Measurements from ENCODE around the gene CMSS1. TPM values are rescaled to one million over a fixed set of nuclear protein-coding genes. Genes with fewer than 3 reads are reported as not detected.

The CMSS1 gene
- total RNA-seq, 4 donors from 2014 or later, result 23.2 to 89.5 (median 67.6) TPM

DNA sequence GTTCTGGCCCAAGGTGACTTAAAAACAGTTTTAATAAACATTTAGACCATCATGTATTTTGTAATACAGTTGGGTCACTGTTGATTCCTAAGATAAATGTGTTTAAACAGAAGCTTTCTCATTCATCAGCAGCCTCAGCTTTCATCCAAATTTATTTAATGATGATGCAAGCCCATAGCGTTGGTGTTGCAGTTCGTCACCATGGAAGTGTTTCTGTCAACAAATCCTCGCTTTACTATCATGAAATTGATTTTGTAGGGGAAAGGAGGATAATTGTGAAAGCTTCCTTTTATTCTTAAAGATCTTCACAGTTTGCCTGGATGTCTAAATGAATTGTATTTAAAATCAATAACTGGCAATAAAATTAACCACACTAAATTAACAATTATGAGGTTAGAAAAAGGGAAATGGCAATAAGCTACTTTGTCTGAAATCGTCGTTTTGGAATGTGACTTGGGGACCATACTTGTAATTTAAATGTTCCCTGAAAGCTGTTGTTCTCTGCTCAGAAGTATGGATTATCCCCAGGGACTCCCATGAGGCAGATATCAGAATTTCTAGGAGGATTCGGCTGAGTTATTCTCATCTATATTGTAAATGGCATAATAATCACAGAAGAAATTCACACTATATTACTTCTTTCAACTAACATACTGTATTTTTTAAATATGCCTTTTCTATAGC is 29.0 kb downstream of the CMSS1 start:
- DNase-seq, result no peak
- Histone ChIP-seq H3K9me3 (no peaks in the 10 kb centered on the region), H3K27ac (peak overlapping the region; percentile 61 to 79 (median 72)), H3K4me3 (no peak overlapping the region), H3K36me3 (peaks cover 0 to 19% of the 10 kb centered on the region in 2 donors), H3K27me3 (no peaks in the 10 kb centered on the region), H3K4me1 (peaks cover 45 to 52% of the 10 kb centered on the region in 2 donors)
- intact Hi-C loops (cut with DNase I; ENCODE audit: low total_unique reads) (loop anchor here (5.0 kb wide), 1 partner anchor 61 kb away; no protein-coding TSS in a partner anchor), in situ Hi-C loops (cut with MboI; ENCODE audit: low sequenced_read_pairs in 4 of 4) (loop anchor here in 3 of 4 donors (25.0 kb wide), 1 partner anchor 216 kb away; no protein-coding TSS in a partner anchor)
- no peak for TF ChIP-seq CTCF (IDR thresholded peaks at IDR 0.05 in 4 of 5, conservative IDR thresholded peaks at IDR 0.05 in 1 of 5)
- no peak for TF ChIP-seq POLR2A (IDR thresholded peaks at IDR 0.05)
- ATAC-seq, result peak; percentile 46 to 51

GRCh38 chr3:99848433-99848832 is 30.8 kb downstream of the CMSS1 start:
- in situ Hi-C loops (cut with MboI; ENCODE audit: low sequenced_read_pairs in 4 of 4), result loop anchor here in 3 of 4 donors (25.0 kb wide), 1 partner anchor 214 kb away; no protein-coding TSS in a partner anchor
- intact Hi-C loops (cut with DNase I; ENCODE audit: low total_unique reads), result loop anchor here (5.0 kb wide), 1 partner anchor 59 kb away; no protein-coding TSS in a partner anchor

DNA sequence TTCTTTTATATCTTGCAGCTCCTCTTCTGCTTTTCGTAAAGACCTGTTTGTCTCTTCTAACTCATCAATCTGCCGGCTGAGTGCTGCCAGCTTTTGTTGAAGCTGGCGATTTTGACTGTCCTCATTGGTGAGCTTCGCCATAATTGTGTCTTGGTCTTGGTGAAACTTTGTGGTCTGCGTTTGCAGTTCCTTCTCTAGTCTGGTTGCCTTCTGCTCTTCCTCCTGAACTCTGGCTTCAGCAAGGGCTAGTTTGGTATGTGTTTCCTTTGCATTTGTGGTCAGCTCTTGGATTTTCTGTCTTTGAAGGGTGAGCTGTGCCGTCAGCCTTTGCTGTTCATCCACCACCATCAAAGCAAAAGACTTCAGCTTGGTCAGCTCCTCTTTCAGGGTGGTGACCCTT is 32.9 kb downstream of the CMSS1 start:
- ATAC-seq, result no peak
- Histone ChIP-seq H3K4me1 (peaks cover 30 to 40% of the 10 kb centered on the region in 2 donors), H3K36me3 (peaks cover 0 to 19% of the 10 kb centered on the region in 2 donors), H3K9me3 (no peaks in the 10 kb centered on the region), H3K27ac (peak overlapping the region in 1 of 4 donors; percentile 77), H3K4me3 (no peak overlapping the region), H3K27me3 (no peaks in the 10 kb centered on the region)
- intact Hi-C loops (cut with DNase I; ENCODE audit: low total_unique reads) (no loop called here), in situ Hi-C loops (cut with MboI; ENCODE audit: low sequenced_read_pairs in 4 of 4) (no loop called here)
- DNase-seq, result no peak
- TF ChIP-seq CTCF (IDR thresholded peaks at IDR 0.05 in 4 of 5, conservative IDR thresholded peaks at IDR 0.05 in 1 of 5), result no peak
- no peak for TF ChIP-seq POLR2A (IDR thresholded peaks at IDR 0.05)

More at GRCh38 chr3:99848433-99848832, 30.8 kb downstream of the CMSS1 start:
- Histone ChIP-seq H3K4me3 (no peak overlapping the region), H3K9me3 (no peaks in the 10 kb centered on the region), H3K4me1 (peaks cover 48 to 56% of the 10 kb centered on the region in 2 donors), H3K27ac (peak overlapping the region in 3 of 4 donors; percentile 31 to 77 (median 68)), H3K27me3 (no peaks in the 10 kb centered on the region), H3K36me3 (peaks cover 0 to 19% of the 10 kb centered on the region in 2 donors)
- TF ChIP-seq CTCF (IDR thresholded peaks at IDR 0.05 in 4 of 5, conservative IDR thresholded peaks at IDR 0.05 in 1 of 5) (no peak), POLR2A (IDR thresholded peaks at IDR 0.05) (no peak)
- ATAC-seq (no peak), DNase-seq (no peak)

- peaks cover 17 to 28% of the 10 kb centered on the region in 2 donors for H3K4me1 ChIP-seq
- intact Hi-C loops (cut with DNase I; ENCODE audit: low total_unique reads) (no loop called here), in situ Hi-C loops (cut with MboI; ENCODE audit: low sequenced_read_pairs in 4 of 4) (no loop called here)
- DNase-seq (no peak), ATAC-seq (no peak)
- no peaks in the 10 kb centered on the region for H3K27me3 ChIP-seq
- H3K27ac ChIP-seq, result peak overlapping the region in 1 of 4 donors; percentile 18
- no peak overlapping the region for H3K4me3 ChIP-seq
- peaks cover 0 to 22% of the 10 kb centered on the region in 2 donors for H3K36me3 ChIP-seq
- H3K9me3 ChIP-seq, result no peaks in the 10 kb centered on the region
- TF ChIP-seq POLR2A (IDR thresholded peaks at IDR 0.05) (no peak), CTCF (IDR thresholded peaks at IDR 0.05 in 4 of 5, conservative IDR thresholded peaks at IDR 0.05 in 1 of 5) (no peak)
Observed at GRCh38 chr3:99851955-99852354, 34.3 kb downstream of the CMSS1 start.
